Parathyroid adenoma (tissue), 2 donors: Measurements from ENCODE around the gene NXT1.

ENCODE experiments used
- H2AFZ ChIP-seq: fragments of 300-600 bp; sonication (generic); one replicate; pipeline ENCODE4 v1.7.0; 2017; ENCODE audit warnings: antibody characterized with exemption, mild to moderate bottlenecking
- H3K27ac ChIP-seq: fragments of 300-600 bp; sonication (generic); one replicate; pipeline ENCODE4 v1.7.0; 2017
- H3K27me3 ChIP-seq: fragments of 300-600 bp; sonication (generic); one replicate; pipeline ENCODE4 v1.7.0; 2017; ENCODE audit warnings: low read length; ENCODE audit not compliant: control insufficient read depth, insufficient read depth
- H3K36me3 ChIP-seq: fragments of 300-600 bp; sonication (generic); one replicate; pipeline ENCODE4 v1.7.0; 2017; ENCODE audit warnings: low read length; ENCODE audit not compliant: control insufficient read depth, insufficient read depth
- H3K4me1 ChIP-seq: fragments of 300-600 bp; sonication (generic); one replicate; pipeline ENCODE4 v1.7.0; 2017; ENCODE audit warnings: control low read depth
- H3K4me2 ChIP-seq: fragments of 300-600 bp; sonication (generic); one replicate; pipeline ENCODE4 v1.7.0; 2017; ENCODE audit warnings: low read length
- H3K4me3 ChIP-seq: fragments of 300-600 bp; sonication (generic); one replicate; pipeline ENCODE4 v1.7.0; 2017; ENCODE audit warnings: low read depth, low read length
- H3K79me2 ChIP-seq: fragments of 300-600 bp; sonication (generic); one replicate; pipeline ENCODE4 v1.7.0; 2017; ENCODE audit warnings: control low read depth
- H3K9ac ChIP-seq: fragments of 300-600 bp; sonication (generic); one replicate; pipeline ENCODE4 v1.7.0; 2017; ENCODE audit warnings: mild to moderate bottlenecking
- H3K9me3 ChIP-seq: fragments of 300-600 bp; sonication (generic); one replicate; pipeline ENCODE4 v1.7.0; 2017; ENCODE audit warnings: low read length; ENCODE audit not compliant: control insufficient read depth
- CTCF ChIP-seq: fragments of 300-600 bp; sonication (generic); IDR thresholded peaks from one replicate; pipeline ENCODE4 v1.7.0; 2017; ENCODE audit warnings: antibody characterized with exemption, mild to moderate bottlenecking
- donor health status: primary hyperparathyroidism.

NXT1 gene

GRCh38 chr20:23356203-23356602, 5.6 kb downstream of the NXT1 start:
- peaks cover 12% of the 10 kb centered on the region for H3K4me1 ChIP-seq
- no peak overlapping the region for H3K4me3 ChIP-seq

DNA sequence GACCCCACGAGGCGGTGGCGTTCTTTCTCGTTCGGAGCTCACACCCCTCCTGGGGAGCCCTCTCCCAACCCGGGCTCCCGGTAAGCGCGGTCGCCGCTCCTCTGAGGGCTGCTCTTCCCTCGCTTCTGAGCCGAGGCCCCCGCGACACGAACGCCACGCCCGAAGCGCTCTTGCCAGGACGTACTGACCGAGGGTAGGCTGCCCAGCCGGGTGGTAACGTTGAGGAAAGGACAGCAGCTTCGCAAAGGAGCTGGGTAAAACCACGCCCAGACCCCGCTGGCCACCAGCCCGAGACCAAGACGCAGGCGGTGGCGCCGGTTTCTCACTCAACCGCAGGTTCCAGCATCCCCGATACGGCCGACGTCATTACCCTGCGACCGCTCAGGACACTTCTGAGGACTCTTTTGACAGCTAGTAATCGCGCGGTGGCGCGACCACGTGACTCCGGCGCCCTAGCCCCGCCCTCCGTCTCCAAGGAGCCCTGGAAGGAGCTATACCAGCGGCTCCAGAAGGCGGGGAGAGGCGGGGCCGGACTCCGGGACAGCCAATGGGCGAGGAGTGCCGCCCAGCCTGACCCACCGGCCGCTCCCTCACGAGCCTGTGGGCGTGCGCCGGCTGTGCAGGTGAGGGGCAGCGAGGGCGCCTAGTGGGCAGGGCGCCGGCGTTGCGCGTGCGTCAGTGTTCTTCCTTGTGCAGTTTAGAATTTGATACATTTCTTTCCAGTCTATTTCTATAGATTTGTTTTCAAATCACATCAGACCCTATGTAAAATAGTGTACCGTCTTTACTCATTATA, 7.4 kb downstream of the NXT1 start:
- Histone ChIP-seq H3K79me2 (peaks cover 8% of the 10 kb centered on the region), H3K27ac (peak overlapping the region; percentile 90), H3K27me3 (no peaks in the 10 kb centered on the region), H3K36me3 (no peaks in the 10 kb centered on the region), H3K4me2 (peak overlapping the region; percentile 95), H3K4me3 (peak overlapping the region; percentile 83), H3K9me3 (no peaks in the 10 kb centered on the region), H3K4me1 (peaks cover 9% of the 10 kb centered on the region), H2AFZ (peak overlapping the region; percentile 95), H3K9ac (peak overlapping the region; percentile 47)
- no peak for TF ChIP-seq CTCF

More at GRCh38 chr20:23356203-23356602, 5.6 kb downstream of the NXT1 start:
- no peaks in the 10 kb centered on the region for H3K36me3 ChIP-seq
- no peak overlapping the region for H2AFZ ChIP-seq
- H3K79me2 ChIP-seq = peaks cover 10% of the 10 kb centered on the region
- H3K9ac ChIP-seq = no peak overlapping the region
- H3K9me3 ChIP-seq = no peaks in the 10 kb centered on the region
- H3K27ac ChIP-seq = no peak overlapping the region
- TF ChIP-seq CTCF = no peak
- H3K27me3 ChIP-seq = no peaks in the 10 kb centered on the region
- H3K4me2 ChIP-seq = no peak overlapping the region

DNA sequence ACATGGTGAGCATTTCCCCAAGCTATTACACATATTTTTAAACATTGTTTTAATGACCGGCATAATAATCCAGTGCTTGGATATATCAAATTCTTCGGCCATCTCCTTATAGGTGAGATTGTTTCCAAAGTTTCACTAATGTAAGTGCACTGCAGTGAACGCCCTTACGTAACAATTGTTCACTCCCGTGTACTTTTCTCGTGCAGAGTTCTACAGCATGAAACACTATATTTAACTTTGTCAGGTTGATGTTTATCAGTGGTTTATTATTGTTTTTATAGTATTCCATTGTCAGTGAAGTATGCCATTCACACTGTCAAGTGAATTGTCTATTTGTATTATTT, 7.9 kb downstream of the NXT1 start:
- Histone ChIP-seq H3K9me3 (no peaks in the 10 kb centered on the region), H3K27me3 (no peaks in the 10 kb centered on the region), H3K27ac (peak overlapping the region; percentile 90), H3K79me2 (peaks cover 14% of the 10 kb centered on the region), H3K9ac (no peak overlapping the region), H3K36me3 (no peaks in the 10 kb centered on the region), H3K4me3 (peak overlapping the region; percentile 83), H2AFZ (peak overlapping the region; percentile 55), H3K4me2 (peak overlapping the region; percentile 95), H3K4me1 (peaks cover 15% of the 10 kb centered on the region)
- TF ChIP-seq CTCF = no peak

GRCh38 chr20:23358923-23359593, 8.5 kb downstream of the NXT1 start:
- TF ChIP-seq CTCF = no peak
- Histone ChIP-seq H2AFZ (peak overlapping the region; percentile 55), H3K9ac (no peak overlapping the region), H3K27me3 (no peaks in the 10 kb centered on the region), H3K4me1 (peaks cover 20% of the 10 kb centered on the region), H3K27ac (peak overlapping the region; percentile 90), H3K4me2 (peak overlapping the region; percentile 95), H3K36me3 (no peaks in the 10 kb centered on the region), H3K4me3 (peak overlapping the region; percentile 83), H3K79me2 (peaks cover 18% of the 10 kb centered on the region), H3K9me3 (no peaks in the 10 kb centered on the region)
